HG02610 (cell line): ENCODE measurements around the gene EGLN1.

Source experiments
- ATAC-seq: cut with Tn5 transposase; IDR thresholded peaks from one replicate; pipeline ENCODE4 v1.9.1; 2021; ENCODE audit warnings: mild to moderate bottlenecking, moderate library complexity; ENCODE audit not compliant: unreplicated experiment

EGLN1 gene

GRCh38 chr1:231334952-231335351, 87.1 kb downstream of the EGLN1 start:
- no peak for ATAC-seq

- peak; percentile 30 for ATAC-seq
Observed at GRCh38 chr1:231334079-231334666, 87.9 kb downstream of the EGLN1 start.

- ATAC-seq: no peak
Observed at GRCh38 chr1:231332761-231333160, 89.3 kb downstream of the EGLN1 start.

GRCh38 chr1:231329483-231329882, 92.6 kb downstream of the EGLN1 start:
- ATAC-seq: no peak

- no peak for ATAC-seq
Observed at GRCh38 chr1:231327617-231328016, 94.5 kb downstream of the EGLN1 start.

- ATAC-seq: no peak
Observed at GRCh38 chr1:231326248-231326647, 95.8 kb downstream of the EGLN1 start.

- ATAC-seq: no peak
Observed at GRCh38 chr1:231324660-231325059, 97.4 kb downstream of the EGLN1 start.

- no peak for ATAC-seq
Observed at GRCh38 chr1:231322880-231323530, 99.1 kb downstream of the EGLN1 start.

- no peak for ATAC-seq
Observed at GRCh38 chr1:231319080-231319479, 103.0 kb downstream of the EGLN1 start.

- no peak for ATAC-seq
Observed at GRCh38 chr1:231318568-231318967, 103.5 kb downstream of the EGLN1 start.

GRCh38 chr1:231318015-231318355, 104.1 kb downstream of the EGLN1 start:
- no peak for ATAC-seq

GRCh38 chr1:231317306-231318014, 104.6 kb downstream of the EGLN1 start:
- no peak for ATAC-seq

GRCh38 chr1:231315887-231316286, 106.2 kb downstream of the EGLN1 start:
- peak; percentile 75 for ATAC-seq
